Fibroblast of peridontal ligament (primary cell): ENCODE measurements around the gene ZNF497.
A peak's percentile ranks its signal among the peaks of the same experiment; 100 is the strongest.

Experiments used
- DNase-seq: peaks from one replicate; pipeline ENCODE4 v3.0.0-alpha.2; 2010; ENCODE audit errors: extremely low read depth

Gene ZNF497

DNA sequence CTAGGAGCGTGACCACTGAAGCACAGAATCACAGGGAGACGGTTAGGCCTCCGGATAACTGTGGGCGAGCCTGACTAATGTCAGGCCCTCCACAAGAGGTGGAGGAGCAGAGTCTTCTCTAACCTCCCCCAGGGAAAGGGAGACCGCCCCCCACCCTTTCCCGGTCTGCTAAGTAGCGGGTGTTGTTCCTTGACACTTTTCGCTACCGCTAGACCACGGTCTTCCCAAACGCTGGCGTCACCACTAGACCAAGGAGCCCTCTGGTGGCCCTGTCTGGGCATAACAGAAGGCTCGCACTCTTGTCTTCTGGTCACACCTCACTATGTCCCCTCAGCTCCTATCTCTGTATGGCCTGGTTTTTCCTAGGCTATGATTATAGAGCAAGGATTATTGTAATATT lies 51.9 kb downstream of the ZNF497 start:
- peak; percentile 12 for DNase-seq

DNA sequence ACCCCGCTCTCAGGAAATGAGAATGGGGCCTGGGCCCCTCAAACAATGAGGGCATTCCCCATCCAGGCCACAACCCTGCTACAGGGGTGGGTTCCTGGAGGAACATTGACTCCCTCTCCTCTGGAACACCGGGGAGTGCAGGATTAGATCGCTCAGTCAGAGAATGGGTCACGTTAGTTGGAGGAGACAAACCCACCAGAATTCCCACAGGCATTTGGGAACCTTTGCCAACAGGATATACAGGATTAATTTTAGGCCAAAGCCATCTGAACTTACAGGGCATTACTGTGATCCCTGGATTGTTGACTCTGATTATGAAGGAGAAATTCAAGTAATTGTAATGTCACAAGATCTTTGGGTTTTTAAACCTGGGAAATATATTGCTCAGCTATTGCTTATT lies 54.8 kb downstream of the ZNF497 start:
- DNase-seq: no peak

DNA sequence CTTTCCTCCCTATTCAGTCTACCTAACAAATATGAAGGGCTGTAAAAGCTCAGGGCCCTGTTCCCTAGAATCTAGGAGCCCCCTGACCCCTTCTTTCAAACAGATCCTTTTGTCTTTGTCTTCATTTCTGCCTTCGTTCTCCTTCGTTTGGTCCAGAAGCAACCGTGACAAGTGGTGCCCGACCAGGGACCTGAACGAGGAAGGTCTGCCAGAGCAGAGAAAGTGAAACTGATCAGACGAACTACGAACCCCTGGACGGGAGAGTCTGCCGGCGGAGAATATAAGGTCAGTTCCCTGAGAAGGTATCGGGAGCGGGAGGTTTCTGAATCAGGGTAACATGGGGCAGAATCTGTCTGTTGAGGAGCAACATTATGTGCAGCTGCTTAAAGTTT lies 56.6 kb downstream of the ZNF497 start:
- peak; percentile 8 for DNase-seq

DNA sequence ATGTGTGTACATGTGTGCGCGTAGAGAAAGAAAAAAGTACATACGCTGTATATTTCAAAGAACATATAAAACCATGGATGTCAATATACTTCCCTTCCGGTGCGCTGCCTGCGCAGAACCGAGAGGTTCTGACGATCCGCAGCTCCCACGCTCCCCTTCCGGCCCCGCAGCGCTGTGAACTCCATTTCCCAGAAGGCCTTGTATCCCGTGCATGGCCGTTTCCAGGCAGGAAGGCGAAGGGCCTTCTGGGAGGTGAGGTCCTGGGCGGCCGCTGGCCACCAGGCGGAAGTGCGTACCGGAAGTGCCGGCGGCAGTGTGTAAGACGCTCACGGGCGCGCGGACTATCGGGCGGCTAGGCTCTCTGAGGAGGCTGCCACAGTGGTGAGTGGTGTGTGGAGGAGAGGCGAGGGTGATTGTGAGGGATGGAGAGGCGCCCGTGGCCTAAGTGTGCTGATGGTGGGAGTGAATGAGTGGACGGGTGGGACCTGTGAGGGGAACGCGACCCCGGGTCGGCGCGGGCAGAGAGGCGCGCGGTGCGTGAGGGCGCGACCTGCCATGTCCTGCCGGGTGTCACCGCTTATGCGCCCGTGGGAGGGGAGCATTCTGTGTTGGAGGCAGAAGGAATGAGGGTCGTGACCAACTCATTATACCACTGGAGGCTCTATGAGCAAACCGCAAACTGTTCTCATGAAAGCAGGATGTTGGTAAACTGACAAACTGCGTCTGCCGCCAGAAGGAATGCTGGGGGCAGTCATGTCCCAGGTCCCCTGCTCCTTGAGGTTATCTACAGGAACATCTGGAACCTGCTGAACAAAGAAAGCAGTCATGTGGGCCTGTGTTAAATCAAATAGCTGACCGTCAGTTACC lies 57.3 kb downstream of the ZNF497 start, which contains the start of gene ERVK3-1:
TSS of gene ERVK3-1 (plus strand) at position 313 of the 867 bp plus-strand sequence. CDS start 6,792 bp downstream, outside the sequence.
- peak; percentile 94 for DNase-seq

DNA sequence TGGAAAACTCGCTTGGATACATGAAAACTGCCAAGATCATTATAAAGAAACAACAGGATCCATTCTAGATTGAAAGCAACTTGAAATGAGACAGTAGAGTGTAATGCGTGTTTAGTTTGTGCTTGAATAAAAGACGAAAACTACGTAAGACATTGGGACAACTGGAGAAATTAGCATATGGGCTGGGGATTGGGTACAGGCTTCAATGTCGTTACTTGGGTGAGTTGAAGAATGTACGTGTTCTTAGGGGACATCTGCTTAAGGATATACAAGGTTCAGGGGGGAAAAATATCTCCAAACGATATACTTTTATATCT lies 57.8 kb downstream of the ZNF497 start:
- no peak for DNase-seq
